GM12865 (cell line): ENCODE data around the gene NINJ1.

Experiments
- DNase-seq: peaks from one replicate; pipeline ENCODE4 v3.0.0; 2010; ENCODE audit warnings: low read depth
- H3K4me3 ChIP-seq: 2 replicates; pipeline ENCODE4 v1.5.1; 2011; ENCODE audit warnings: mild to moderate bottlenecking, low read depth, low read length, control low read depth
- CTCF ChIP-seq: IDR thresholded peaks from 2 replicates; pipeline ENCODE4 v1.5.1; 2011; ENCODE audit warnings: low read length, control low read depth, low read depth, inconsistent platforms; ENCODE audit not compliant: insufficient read depth; ENCODE audit errors: missing control alignments

The NINJ1 gene

GRCh38 chr9:93084471-93084881 lies 49.6 kb downstream of the NINJ1 start:
- no peak for TF ChIP-seq CTCF
- no peak for DNase-seq
- H3K4me3 ChIP-seq: no peak overlapping the region

- no peak for DNase-seq
- H3K4me3 ChIP-seq: no peak overlapping the region
- no peak for TF ChIP-seq CTCF
These were observed 50.2 kb downstream of the NINJ1 start for GRCh38 chr9:93083592-93084470.

DNA sequence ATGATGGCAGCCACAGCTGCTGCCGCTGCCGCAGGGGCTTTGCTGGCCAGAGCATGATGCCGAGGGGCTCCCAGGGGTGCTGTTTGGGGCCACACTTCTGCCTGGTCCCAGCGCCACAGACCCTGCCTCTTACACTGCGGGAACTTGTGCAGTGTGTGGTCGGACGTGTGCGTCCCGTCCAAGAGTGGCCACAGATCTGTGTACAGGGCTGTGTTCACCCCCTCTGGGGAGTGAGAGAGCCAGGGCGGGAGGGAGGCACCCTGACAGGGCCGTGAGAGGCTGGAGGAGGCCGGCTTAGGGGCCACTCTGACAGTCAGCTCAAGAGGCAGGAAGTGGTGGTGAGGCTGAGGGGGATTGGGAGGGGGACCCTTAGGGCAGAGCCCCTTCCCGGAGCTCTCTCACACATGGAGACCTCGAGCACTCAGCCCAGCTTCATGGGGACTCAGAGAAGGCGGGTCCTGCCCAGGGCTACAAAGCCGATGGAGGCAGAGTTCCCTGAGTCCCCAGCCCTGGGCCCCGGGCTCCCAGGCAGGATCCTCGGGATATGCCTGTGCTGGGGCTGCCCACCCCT lies 51.1 kb downstream of the NINJ1 start:
- DNase-seq: no peak
- no peak for TF ChIP-seq CTCF
- no peak overlapping the region for H3K4me3 ChIP-seq

GRCh38 chr9:93081931-93082330 lies 52.1 kb downstream of the NINJ1 start:
- no peak overlapping the region for H3K4me3 ChIP-seq

DNA sequence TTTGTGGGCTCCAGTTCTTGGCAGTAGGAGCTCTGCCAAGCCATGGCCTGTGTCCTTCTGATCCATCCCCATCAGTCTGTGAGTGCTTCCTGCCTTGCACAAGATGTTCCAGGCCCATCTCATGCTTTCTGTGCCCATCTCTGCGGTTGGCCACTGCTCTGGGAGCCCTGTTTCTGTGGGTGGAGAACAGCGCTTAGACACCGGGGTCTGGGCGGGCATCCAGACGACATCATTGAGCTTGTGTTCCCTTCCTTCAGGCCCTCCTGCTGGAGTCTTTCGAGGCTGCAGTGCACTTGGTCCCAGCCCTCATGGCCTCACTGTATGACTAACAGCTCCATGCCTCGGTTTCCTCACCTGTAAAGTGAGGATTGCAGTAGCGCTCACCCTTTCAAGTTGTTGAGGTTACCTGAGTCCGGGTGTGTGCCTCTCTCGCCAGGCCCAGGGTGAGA lies 52.9 kb downstream of the NINJ1 start:
- no peak for TF ChIP-seq CTCF
- no peak for DNase-seq
- no peak overlapping the region for H3K4me3 ChIP-seq

More at GRCh38 chr9:93081931-93082330, 52.1 kb downstream of the NINJ1 start:
- TF ChIP-seq CTCF: no peak
- DNase-seq: no peak

- no peak overlapping the region for H3K4me3 ChIP-seq
- TF ChIP-seq CTCF: no peak
- no peak for DNase-seq
These were observed 53.6 kb downstream of the NINJ1 start for GRCh38 chr9:93080406-93080805.

- DNase-seq: no peak
- TF ChIP-seq CTCF: no peak
- no peak overlapping the region for H3K4me3 ChIP-seq
These were observed 54.7 kb downstream of the NINJ1 start for GRCh38 chr9:93079371-93079770.
